HTERT RPE-1 (cell line): ENCODE data around the gene FGF4.
"Not testable (repeated sequence)": the region's sequence is repeated elsewhere in the genome, so short reads cannot be mapped to it uniquely, and the experiment has no call there.

ENCODE experiments used
- in situ Hi-C: fragments of 300-500 bp; cut with MboI; formaldehyde crosslinking; loops from 4 replicates; pipeline ENCODE4 v1.14.3; 2020; ENCODE audit warnings: low sequenced_read_pairs

The FGF4 gene

GRCh38 chr11:69774354-69775162, 583 bp downstream of the FGF4 start:
- in situ Hi-C loops, result no loop called here

GRCh38 chr11:69773626-69774353, 1.4 kb downstream of the FGF4 start:
- in situ Hi-C loops, result no loop called here

- in situ Hi-C loops, result no loop called here
These were observed 3.7 kb downstream of the FGF4 start for GRCh38 chr11:69771466-69771865.

GRCh38 chr11:69770540-69770939, 4.6 kb downstream of the FGF4 start:
- in situ Hi-C loops, result no loop called here

- in situ Hi-C loops, result no loop called here
These were observed 9.6 kb downstream of the FGF4 start for GRCh38 chr11:69765498-69765995.

- in situ Hi-C loops, result not testable (repeated sequence)
These were observed 10.2 kb downstream of the FGF4 start for GRCh38 chr11:69764918-69765317.

GRCh38 chr11:69760319-69760718, 14.8 kb downstream of the FGF4 start:
- in situ Hi-C loops, result no loop called here

- in situ Hi-C loops, result no loop called here
These were observed 22.3 kb downstream of the FGF4 start for GRCh38 chr11:69752890-69753289.

GRCh38 chr11:69750875-69751597, 24.1 kb downstream of the FGF4 start:
- in situ Hi-C loops, result no loop called here

GRCh38 chr11:69750108-69750850, 24.9 kb downstream of the FGF4 start:
- in situ Hi-C loops, result no loop called here

GRCh38 chr11:69748637-69749036, 26.5 kb downstream of the FGF4 start:
- in situ Hi-C loops, result no loop called here

GRCh38 chr11:69746752-69747742, 28.1 kb downstream of the FGF4 start:
- in situ Hi-C loops, result no loop called here

- in situ Hi-C loops, result no loop called here
These were observed 29.0 kb downstream of the FGF4 start for GRCh38 chr11:69746140-69746539.

GRCh38 chr11:69745201-69745600, 29.9 kb downstream of the FGF4 start:
- in situ Hi-C loops, result no loop called here

- in situ Hi-C loops, result no loop called here
These were observed 30.7 kb downstream of the FGF4 start for GRCh38 chr11:69744435-69744834.

- in situ Hi-C loops, result no loop called here
These were observed 40.3 kb downstream of the FGF4 start for GRCh38 chr11:69734841-69735240.

- in situ Hi-C loops, result no loop called here
These were observed 40.8 kb downstream of the FGF4 start for GRCh38 chr11:69734367-69734766.

- in situ Hi-C loops, result no loop called here
These were observed 42.2 kb downstream of the FGF4 start for GRCh38 chr11:69732910-69733309.

- in situ Hi-C loops, result no loop called here
These were observed 44.0 kb downstream of the FGF4 start for GRCh38 chr11:69731110-69731509.

GRCh38 chr11:69730500-69730899, 44.6 kb downstream of the FGF4 start:
- in situ Hi-C loops, result no loop called here
